Measurements from ENCODE around the gene MYL12B.
"Not testable (repeated sequence)": the region's sequence is repeated elsewhere in the genome, so short reads cannot be mapped to it uniquely, and the experiment has no call there.

Gene MYL12B

DNA sequence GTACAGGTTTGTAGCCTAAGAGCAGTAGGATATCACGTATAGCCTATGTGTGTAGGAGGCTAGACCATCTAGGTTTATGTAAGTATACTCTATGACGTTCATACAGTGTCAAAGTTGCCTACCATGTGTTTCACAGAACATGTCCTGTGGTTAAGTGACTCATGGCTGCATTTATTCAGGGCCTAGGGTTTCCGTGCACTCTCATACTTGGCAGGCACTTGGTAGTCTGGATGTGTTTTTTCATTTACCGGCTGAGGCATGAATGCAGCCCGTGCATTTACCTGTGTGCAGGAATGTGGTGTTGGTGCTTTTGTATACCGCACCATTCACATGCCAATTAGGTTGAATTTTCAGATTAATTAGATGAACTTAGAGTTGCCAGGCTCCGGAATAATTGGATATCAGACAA, 43.4 kb downstream of the MYL12B start:
- no peak for DNase-seq

DNA sequence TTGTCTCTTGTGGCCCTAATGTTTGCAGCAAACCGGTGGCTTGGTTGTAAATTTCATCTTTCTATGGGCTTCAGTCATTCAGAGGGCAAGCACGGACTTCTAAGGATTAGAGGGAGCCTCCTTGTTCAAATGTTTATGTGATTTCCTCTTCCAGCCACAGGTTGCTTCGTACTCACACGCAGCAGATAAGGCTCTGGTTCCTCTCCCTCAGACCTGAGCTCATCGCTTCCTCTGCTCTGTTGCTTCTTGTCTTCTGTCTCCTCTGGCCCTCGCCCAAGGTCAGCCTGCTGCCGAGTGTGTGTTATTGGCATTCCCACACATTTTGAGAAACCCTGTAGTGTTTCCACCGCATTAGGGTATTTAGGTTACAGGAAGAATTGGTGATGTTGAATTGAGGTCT, 44.0 kb downstream of the MYL12B start:
- no peak for DNase-seq

DNA sequence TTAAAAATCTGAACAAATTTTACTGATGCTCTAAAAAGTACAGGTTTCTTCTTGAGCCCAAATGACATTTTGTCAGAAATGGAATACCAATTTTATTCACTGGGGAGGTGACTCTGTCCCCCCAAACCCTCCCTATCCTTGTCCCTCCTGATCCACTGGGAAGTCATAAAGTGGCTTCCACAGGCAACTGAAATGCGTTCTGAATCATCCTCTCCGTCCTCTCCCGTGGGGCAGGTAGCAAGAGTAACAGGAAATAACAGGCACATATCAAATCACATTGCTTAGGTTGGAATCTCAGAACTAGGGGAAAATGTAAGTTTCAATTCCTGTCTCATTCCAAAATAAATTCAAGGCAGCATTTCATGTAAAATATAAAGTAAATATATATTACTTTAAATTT, 44.5 kb downstream of the MYL12B start:
- no peak for DNase-seq

GRCh38 chr18:3313685-3314084, 51.8 kb downstream of the MYL12B start:
- no peak for DNase-seq

- DNase-seq: not testable (repeated sequence)
Measured at GRCh38 chr18:3315344-3315743, 53.4 kb downstream of the MYL12B start.

- DNase-seq: no peak
Measured at GRCh38 chr18:3319399-3319798, 57.5 kb downstream of the MYL12B start.

DNA sequence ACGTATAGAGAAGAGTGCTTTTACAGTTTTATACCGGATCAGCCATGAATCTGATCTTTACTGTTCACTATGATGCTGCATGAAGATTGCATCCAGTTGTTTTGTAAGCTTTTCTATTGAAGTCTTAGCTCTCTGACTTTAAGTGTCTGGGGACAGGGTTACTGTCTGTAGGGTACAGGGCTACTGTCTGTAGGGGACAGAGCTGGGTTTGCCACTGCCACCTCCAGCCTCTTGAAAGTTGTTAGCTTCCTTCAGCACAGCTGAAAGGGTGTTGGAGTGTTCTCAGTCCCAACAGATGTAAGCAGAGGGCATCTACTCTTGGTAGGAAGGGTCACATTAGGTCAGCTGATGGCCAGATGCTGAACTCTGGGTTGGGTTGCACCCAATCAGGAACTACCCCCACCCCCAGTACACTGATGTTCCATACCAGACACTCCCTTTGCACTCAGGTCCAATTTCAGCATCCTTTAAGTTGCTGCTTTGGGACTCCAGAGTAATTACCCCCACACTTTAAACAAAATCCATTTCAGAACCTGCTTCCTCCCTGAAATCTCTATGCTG, 58.0 kb downstream of the MYL12B start:
- DNase-seq: no peak

DNA sequence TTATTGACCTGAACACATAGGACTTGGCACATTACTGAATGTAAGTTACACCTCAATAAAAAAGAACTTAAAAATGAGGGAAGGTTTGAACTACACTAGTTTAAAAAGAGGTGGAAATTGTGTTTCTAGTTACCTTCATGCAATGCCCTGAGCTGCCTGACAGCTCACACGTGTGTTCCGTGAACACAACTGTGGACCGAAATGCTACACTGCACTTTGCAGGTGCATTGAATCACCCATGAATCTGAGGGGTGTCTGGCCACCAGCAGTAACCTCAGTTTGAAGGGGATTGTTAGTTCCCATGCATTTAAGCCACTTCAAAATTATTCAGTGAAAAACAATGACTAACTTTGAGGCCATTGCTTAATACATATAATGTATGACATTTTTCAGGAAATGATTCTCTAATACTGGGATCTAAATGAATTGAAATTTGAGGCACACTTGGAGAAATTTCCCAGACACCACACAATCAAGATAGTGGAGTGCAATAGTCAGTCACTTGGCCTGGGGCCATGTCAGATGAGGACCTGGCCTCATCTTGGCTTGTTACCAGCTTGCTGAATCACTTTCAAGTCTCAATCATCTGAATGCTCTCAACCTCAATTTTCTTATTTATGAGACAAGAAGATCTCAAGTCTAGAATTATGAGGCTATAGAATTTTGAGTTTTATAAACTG, 59.3 kb downstream of the MYL12B start:
- no peak for DNase-seq

DNA sequence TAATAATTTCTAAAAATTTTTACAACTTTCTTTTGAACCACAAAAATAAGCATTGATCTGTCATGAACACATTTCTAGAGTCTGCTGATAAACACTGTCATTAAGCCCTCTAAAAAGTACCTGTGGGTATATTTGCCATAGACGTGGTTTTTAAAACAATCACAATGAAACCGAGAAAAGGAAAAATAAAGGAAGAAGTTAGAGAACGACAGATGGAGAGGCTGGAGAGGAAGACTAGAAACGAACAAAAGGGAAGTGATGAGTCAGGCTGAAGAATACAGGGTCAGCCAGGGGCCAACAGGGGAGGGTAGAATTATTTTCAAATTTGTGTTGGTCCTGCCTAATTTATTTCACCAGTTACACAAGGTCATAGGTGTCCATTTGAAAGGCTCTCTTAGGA, 62.0 kb downstream of the MYL12B start:
- no peak for DNase-seq
